Activated CD4-positive, CD25-positive, alpha-beta regulatory T cell (primary cell): ENCODE data around the gene SF3B3.
"Not testable (repeated sequence)": the region's sequence is repeated elsewhere in the genome, so short reads cannot be mapped to it uniquely, and the experiment has no call there.

Experiments
- DNase-seq, 4 experiments: peaks; one replicate each; lab custom pipeline; 2025; lab: John Stamatoyannopoulos, UW

Gene SF3B3

GRCh38 chr16:70512456-70512855 is 11.2 kb upstream of the SF3B3 start:
- DNase-seq = no peak

GRCh38 chr16:70520612-70521297 is 2.9 kb upstream of the SF3B3 start:
- DNase-seq = no peak

GRCh38 chr16:70522216-70523075 is 1.2 kb upstream of the SF3B3 start:
- DNase-seq = no peak

GRCh38 chr16:70523076-70523742 is 407 bp upstream of the SF3B3 start, which contains the start of gene COG4:
Gene COG4 (minus strand): TSS chr16:70523554. CDS start chr16:70523543, 11 bp downstream.
- DNase-seq = peak; percentile 77 to 87 (median 78)

- not testable (repeated sequence) for DNase-seq
Observed at GRCh38 chr16:70524399-70524825, 796 bp downstream of the SF3B3 start.

GRCh38 chr16:70526403-70526802 is 2.8 kb downstream of the SF3B3 start:
- DNase-seq = no peak

GRCh38 chr16:70527315-70527996 is 3.8 kb downstream of the SF3B3 start:
- DNase-seq = no peak

- DNase-seq = no peak
Observed at GRCh38 chr16:70529051-70529777, 5.6 kb downstream of the SF3B3 start.

- not testable (repeated sequence) for DNase-seq
Observed at GRCh38 chr16:70529954-70530353, 6.3 kb downstream of the SF3B3 start.

GRCh38 chr16:70534971-70535370 is 11.4 kb downstream of the SF3B3 start:
- DNase-seq = no peak

- DNase-seq = no peak
Observed at GRCh38 chr16:70540994-70541393, 17.4 kb downstream of the SF3B3 start.

- DNase-seq = no peak
Observed at GRCh38 chr16:70544548-70544947, 20.9 kb downstream of the SF3B3 start.

GRCh38 chr16:70548936-70549335 is 25.3 kb downstream of the SF3B3 start:
- DNase-seq = no peak

- DNase-seq = no peak
Observed at GRCh38 chr16:70550082-70550481, 26.5 kb downstream of the SF3B3 start.

- DNase-seq = no peak
Observed at GRCh38 chr16:70551788-70552187, 28.2 kb downstream of the SF3B3 start.

- no peak for DNase-seq
Observed at GRCh38 chr16:70552675-70553074, 29.1 kb downstream of the SF3B3 start.

- DNase-seq = no peak
Observed at GRCh38 chr16:70553645-70554044, 30.0 kb downstream of the SF3B3 start.

GRCh38 chr16:70556063-70556462 is 32.4 kb downstream of the SF3B3 start:
- DNase-seq = no peak

- DNase-seq = no peak
Observed at GRCh38 chr16:70561623-70562022, 38.0 kb downstream of the SF3B3 start.

- DNase-seq = no peak
Observed at GRCh38 chr16:70563636-70564035, 40.0 kb downstream of the SF3B3 start.

GRCh38 chr16:70565053-70565452 is 41.4 kb downstream of the SF3B3 start:
- no peak for DNase-seq
